GM19099 (cell line): ENCODE measurements around the gene MPDZ.

Experiments used
- POLR2A ChIP-seq: IDR thresholded peaks from 3 replicates; pipeline ENCODE4 v1.6.1; 2011; ENCODE audit warnings: low read depth; ENCODE audit not compliant: insufficient read length; ENCODE audit errors: extremely low read depth

Gene MPDZ

DNA sequence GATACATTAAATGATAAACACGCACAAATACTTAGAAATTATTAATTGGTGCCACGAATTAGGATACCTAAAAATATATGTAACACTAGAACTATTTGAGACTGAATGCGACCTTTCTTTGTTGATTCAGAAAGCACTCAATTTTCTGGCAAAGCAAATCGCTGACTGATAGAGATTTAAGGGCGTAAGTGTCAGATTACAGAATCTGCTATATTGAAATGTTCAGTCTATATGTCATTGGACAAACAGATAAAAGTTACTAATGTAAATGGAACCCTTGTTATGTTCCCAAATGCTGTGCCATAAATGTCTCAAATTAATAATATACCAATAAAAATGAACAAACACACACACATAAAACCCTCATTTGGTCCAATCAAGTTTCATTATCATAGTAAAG, 137.9 kb downstream of the MPDZ start:
- no peak for TF ChIP-seq POLR2A

DNA sequence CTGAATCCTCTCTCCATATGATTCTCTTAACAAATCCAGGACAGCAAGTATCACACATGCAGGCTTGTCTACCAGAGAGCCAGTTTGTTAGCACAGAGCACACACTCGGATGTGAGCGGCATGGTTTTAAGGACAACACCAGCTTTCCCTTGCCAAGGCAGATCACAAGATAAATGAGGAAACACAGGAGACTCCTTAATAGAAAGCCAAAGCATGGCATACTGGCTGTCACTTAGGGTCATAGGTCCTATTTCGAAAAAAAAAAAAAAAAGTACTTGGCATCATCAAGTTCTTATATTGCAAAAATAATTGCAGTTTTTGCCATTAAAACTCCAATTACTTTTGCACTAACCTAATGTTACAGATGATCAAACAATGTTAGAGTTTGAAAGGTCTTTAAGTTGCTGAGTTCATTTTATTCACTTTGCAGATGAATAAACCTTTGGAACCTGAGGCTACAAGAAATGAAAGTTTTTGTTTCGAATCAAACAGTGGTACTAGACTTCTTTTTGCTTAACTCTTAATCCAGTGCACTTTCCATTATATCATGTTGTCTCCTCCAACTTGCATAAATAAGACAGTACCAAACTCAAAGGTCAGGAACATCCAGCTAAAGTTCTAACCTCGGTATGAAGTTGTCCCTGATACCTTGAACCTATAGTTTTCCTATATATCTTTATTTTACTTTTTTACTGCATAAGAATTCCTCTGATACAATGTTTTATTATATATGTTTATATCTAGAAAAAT, 138.5 kb downstream of the MPDZ start:
- TF ChIP-seq POLR2A, result no peak

DNA sequence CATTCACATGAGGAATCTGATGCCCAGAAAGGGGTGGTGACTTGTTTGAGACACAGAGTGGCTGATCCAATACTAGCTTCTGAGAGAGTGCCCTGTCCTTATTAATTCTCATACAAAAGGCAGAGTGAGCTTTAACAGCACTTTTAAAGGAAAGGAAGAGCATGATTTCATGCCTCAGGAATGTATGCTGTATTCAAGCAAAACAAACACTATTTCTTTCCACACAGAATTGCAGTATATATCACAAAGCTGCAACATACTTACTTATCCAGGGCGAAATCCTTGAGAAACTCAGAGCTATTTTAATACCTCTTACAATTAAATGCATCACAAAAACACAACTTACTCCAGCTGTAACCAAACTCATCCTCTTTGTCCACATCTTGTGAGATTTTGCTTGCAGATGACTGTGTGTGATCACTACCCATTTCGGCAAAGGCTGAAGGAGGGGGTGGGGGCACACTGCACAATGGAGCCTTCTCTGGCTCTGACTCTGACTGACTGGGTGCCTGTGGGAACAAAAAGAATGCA, 139.8 kb downstream of the MPDZ start:
- no peak for TF ChIP-seq POLR2A

DNA sequence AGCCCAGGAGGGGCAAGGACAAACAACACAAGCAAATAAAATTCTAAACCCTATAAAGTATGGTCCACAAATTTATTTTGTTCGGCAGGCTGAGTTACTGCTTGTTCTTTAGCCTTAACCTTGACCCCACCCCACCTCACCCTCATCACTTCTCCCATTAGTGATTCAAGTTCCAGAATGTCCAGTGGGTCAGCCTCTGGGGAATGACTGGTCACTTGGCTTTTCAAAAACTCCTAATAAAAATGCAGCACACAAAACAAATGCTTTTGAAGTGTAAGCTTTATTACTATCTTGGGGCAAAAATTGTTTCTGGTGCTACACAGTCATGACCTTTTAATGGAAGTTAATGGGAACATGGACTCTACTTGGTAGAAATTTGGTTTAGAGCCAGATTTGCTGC, 142.1 kb downstream of the MPDZ start:
- no peak for TF ChIP-seq POLR2A

DNA sequence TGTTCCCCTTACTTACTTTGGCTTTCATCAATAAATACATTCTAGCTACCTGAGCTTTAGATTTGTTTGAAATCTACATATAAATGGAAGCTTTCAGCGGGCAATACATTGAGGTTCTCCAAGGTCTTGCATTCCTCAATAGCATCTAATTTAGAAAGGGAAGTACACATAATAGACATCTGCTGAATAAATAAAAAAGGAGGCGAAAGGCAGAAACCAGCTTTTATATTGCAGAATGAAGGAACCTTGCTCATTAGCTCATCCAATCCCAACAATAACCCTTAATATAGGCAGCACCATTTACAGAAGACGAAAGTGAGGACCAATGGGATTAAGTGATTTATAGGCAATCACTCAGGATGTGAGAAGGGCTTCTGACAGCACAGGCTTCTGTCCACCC, 147.5 kb downstream of the MPDZ start:
- TF ChIP-seq POLR2A, result no peak

DNA sequence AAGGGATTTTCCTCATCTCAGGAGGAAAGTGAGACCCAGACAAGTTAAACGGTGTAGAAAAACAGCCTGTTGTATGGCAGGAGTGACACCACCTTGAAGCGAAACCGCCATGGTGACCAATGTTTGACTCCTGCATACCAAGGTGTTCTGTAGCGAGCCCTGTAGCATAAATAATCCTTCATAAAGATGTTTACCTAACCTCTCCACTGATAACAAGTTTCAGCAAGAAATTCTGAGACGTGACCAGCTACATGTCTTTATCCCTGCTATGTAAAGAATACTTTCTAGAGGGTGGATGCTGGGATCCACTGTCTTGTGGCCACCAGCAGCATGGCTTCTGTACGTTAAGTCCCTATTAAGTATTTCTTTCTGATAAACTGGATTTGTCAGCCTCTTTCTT, 148.1 kb downstream of the MPDZ start:
- no peak for TF ChIP-seq POLR2A

DNA sequence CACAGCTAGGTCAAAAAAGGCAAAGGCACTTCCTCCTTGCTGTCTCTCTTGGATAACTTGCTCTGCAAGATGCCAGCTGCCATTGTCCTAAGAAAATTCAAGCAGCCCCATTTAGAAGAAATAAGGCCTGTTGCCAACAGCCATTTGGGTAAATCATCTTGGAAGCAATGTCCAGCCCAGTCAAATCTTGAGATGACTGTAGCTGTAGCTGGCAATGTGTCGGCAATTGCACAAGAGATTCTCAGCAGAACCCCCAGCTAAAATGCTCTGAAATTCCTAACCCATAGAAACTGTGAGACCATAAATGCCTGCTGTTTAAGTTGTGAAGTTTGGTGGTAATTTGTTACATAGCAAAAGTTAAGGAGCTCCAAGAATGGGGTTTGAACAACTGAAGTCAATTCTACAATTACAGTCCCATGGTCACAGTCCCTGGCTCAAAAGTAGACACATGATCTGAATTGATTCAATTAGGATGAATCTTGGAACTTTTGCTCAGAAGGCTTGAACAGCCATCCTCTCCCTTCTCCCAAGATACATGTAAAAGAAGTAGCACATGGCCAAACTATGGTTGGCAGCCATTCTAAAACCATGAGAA, 151.1 kb downstream of the MPDZ start:
- no peak for TF ChIP-seq POLR2A

DNA sequence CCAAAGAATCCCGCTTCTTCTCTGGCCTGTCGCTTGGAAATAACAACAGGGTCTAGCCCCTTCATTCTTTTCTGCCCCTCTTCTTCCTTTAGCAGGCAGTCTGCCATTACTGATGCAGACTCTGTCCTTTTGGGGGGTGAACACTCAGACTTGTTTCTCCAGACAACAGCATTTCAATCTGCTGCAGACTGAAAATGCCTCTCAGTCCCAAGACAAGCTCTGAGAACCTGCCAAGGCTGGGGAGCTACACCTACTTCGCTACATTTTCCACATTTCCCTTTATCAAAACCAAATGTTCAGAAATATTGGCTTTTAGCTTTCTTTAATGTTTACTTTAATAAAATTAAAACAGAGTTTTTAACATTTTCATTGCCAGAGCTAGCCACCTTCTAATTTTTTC, 152.4 kb downstream of the MPDZ start:
- TF ChIP-seq POLR2A, result no peak

DNA sequence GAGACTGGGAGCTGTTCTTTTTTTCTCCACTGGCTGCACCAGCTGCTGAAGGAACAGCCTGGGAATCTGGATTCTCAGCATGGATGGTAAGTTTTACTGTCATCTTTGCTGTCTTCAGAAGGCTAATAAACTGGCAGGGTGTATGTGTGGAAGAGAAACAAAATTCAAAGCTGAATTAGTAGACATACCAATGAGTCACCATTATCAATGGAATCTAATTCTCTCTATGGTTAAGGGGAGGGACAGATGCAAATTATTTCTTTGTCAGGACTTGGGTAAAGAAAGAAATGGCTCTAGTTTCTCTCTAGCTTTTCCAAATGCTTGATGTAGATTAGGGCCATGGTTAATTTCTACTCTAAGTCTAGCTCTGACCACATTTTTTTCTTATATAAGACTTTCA, 154.2 kb downstream of the MPDZ start:
- no peak for TF ChIP-seq POLR2A

DNA sequence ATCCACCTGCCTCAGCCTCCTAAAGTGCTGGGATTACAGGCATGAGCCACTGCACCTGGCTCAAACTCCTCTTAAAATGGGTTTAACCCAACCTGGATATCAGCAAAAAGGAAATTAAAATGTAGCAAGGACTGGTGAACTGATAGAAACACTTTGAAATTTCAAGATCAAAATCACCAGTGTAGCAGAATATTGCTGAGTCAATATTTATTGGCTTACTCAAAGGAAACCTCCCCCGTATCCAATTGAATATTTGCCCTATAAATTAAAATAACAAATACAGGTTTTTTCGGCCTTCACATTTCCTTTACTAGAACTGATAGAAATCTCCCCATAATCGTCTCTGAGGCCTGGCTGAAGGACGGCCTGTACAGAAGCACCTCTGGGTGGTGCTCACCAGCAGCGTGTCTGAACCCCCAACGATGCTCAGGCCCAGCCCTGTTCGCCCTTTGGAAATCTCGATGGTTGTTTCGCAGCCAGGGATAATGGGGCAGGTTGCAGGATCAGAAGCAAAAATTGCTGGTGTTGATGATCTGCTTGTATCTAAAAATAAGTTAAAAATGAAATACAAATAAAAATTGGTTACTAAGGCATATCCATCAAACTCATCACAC, 156.6 kb downstream of the MPDZ start:
- no peak for TF ChIP-seq POLR2A

DNA sequence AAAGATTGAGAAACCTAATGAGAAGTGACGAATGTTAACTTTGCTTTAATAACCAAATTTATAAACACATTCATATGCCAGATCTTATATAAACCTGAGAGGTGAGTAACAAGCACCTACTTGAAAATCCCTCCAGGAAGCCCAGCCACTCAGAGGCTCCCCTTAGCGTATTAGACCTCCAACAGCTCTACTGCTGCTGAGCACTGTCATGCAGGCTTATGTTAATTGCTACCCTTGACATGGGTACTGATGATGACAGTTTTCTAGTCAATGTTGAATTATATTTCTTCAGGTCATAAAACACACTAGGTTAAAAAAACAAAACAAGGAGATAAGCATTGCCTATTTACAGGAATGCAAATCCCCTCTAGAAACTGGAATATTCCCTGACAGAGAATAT, 161.2 kb downstream of the MPDZ start:
- TF ChIP-seq POLR2A, result no peak

DNA sequence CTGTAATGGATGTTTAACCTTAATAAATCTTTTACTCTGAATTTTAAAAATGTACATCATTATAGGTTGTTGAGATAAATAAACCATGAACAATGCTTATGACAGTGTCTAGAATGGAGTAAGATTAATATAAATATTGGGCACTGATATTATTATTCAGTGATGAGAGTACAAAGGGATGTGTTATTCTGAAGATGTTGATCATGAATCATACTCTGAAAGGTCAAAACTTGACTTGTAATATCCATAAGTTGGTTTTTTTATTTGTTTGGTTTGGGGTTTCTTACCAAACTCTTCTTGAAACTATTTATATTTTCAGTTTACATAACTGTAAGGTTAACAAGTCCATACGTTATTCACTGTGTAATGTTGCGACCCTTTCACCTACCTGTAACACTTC, 163.2 kb downstream of the MPDZ start:
- no peak for TF ChIP-seq POLR2A

DNA sequence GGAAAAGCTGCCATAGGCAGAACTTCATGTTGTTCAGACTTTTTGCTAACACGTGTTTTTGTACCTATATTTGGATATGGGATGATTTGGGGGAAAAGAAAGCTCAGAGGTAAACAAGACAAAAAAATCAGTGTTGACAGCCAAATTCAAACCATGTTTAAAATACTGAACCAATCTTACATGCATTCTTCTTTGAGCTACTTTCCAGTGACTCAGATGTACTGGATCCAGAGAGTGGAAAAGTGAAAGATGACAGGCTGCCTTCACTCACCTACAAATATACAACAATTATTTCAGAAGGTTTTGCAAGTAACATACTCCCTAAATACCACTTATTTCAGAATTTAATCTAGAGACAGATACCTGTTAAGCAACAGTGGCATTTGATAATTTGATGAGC, 165.7 kb downstream of the MPDZ start:
- TF ChIP-seq POLR2A, result no peak

DNA sequence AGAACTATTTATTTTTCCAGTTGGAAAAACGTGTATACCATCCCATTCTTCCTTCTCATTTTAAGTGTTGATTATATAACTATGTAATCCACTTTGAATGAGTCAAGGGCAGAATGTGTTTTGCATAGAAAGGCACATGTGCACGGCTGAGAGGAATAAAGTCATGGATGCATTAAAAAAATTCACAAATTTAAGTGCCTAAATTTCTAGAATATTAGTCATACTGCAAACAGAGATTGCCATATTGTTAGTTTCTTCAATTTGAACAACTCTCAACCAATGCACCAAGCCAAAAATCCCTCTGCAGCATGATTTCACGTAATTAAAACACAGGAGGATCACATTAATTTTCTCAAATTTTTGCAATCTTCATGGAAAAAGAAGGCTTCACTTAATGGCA, 166.3 kb downstream of the MPDZ start:
- no peak for TF ChIP-seq POLR2A

DNA sequence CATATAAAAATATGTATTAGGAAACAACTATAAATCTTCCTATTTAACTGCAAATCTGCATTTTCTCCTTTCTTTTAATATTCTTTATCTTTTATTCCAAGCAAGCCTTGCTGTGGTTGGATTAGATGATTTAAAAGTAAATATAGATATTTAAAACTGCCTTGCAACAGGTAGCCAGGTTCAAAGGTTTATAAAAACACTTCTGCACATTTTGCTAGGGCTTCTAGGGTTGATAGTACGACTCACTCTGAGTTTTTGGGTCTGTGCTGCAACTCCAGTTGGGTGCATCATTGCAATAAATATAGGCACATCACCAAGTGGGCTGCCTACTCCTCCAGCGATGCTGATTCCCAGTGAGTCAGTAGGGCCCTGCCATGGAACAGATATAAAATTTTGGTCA, 167.7 kb downstream of the MPDZ start:
- TF ChIP-seq POLR2A, result no peak
